Activated CD8-positive, alpha-beta T cell treated with anti-CD3 and anti-CD28 coated beads for 36 hours (primary cell): ENCODE results near the gene TEX44. TPM values are rescaled to one million over a fixed set of nuclear protein-coding genes. Genes with fewer than 3 reads are reported as not detected.

Experiments
- ATAC-seq: fragments of 200-7000 bp; cut with Tn5 transposase; one replicate; pipeline ENCODE4 v1.10.0; 2021; ENCODE audit warnings: mild to moderate bottlenecking, moderate library complexity
- CTCF ChIA-PET: fragments of 350-600 bp; sonication (Branson Sonifier 250); formaldehyde crosslinking; loops from one replicate; lab custom pipeline; 2021; ENCODE audit warnings: antibody characterized with exemption; lab: Charles Lee
- POLR2A ChIA-PET: fragments of 350-600 bp; sonication (Branson Sonifier 250); formaldehyde crosslinking; loops from one replicate; lab custom pipeline; 2021; ENCODE audit warnings: antibody characterized with exemption; lab: Charles Lee
- DNase-seq: peaks from one replicate; pipeline ENCODE4 v3.0.0-alpha.2; 2020
- H3K27ac Mint-ChIP-seq: one replicate; pipeline ENCODE4 v1.8.0; 2021; ENCODE audit warnings: mild to moderate bottlenecking, mixed read lengths
- H3K27me3 Mint-ChIP-seq: one replicate; pipeline ENCODE4 v1.8.0; 2021; ENCODE audit warnings: mixed read lengths
- H3K36me3 Mint-ChIP-seq: one replicate; pipeline ENCODE4 v1.8.0; 2021; ENCODE audit warnings: low read depth, mixed read lengths
- H3K4me1 Mint-ChIP-seq: one replicate; pipeline ENCODE4 v1.8.0; 2021; ENCODE audit warnings: low read depth, mixed read lengths
- H3K4me3 Mint-ChIP-seq: one replicate; pipeline ENCODE4 v1.8.0; 2021; ENCODE audit warnings: mild to moderate bottlenecking, moderate library complexity, mixed read lengths
- H3K9me3 Mint-ChIP-seq: one replicate; pipeline ENCODE4 v1.8.0; 2021; ENCODE audit warnings: mixed read lengths
- CTCF ChIP-seq: fragments of 200-600 bp; IDR thresholded peaks from one replicate; pipeline ENCODE4 v1.8.0; 2022; ENCODE audit warnings: antibody characterized with exemption, mild to moderate bottlenecking
- intact Hi-C: fragments of 100-400 bp; cut with micrococcal nuclease; formaldehyde crosslinking; loops from one replicate; pipeline ENCODE4 v1.10.0; 2022
- total RNA-seq, 2 experiments: library from RNA; stranded (reverse); gene quantifications; one replicate each; pipeline ENCODE4 v1.2.3, GENCODE V29; 2021

The TEX44 gene
- total RNA-seq, 2 experiments from 2014 or later: not detected

DNA sequence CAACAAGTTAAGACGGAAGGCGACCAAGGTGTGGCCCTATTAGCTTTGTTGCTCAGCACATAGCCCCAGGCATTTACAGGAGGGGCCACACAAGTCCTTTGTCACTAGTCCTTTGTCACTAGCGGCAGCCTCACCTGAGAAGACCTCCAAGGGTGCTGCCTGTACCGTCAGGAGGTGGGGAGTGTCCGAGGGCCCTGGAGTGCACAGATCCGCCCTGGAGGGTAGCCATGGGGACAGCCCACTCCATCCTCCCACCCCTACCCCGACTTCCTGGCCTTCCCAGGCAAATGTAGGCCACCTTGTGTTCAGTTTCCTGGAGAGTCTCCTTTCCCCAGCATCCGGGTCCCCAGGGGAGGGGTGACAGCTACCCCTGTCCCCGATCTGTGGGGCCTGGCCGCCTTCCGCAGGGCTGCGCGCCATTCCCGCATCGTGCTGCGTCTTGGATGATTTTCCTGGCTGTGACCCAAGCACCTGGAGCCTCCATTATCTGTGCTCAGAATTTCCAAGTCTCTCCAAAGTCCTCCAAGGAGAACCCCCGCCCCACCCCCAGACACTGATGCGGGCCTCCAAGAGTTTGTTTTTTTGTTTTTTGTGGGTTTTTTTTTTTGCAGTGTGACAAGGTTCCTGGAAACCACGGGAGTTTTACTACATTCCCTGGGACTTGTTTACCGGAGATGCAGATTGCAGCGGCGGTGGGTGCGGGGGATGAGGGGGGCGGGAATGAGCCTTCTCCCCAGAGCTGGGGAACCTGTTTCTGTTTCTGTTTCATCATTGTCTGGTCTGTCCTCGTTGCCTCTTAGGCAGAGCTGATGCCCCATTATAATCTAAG is 28.6 kb downstream of the TEX44 start:
- no peaks in the 10 kb centered on the region for H3K9me3 Mint-ChIP-seq
- H3K36me3 Mint-ChIP-seq: no peaks in the 10 kb centered on the region
- H3K27ac Mint-ChIP-seq: peak overlapping the region; percentile 3
- ChIA-PET POLR2A (interaction anchor here (0.7 to 2.4 kb wide), 3 partner anchors 8 to 87 kb away, joined by 3 to 18 read pairs (median 3); partner anchors contain the start of gene PTMA), CTCF (interaction anchor here (0.6 to 2.4 kb wide), 4 partner anchors 8 to 94 kb away, joined by 3 to 6 read pairs (median 4); no protein-coding TSS in a partner anchor)
- no peak overlapping the region for H3K4me3 Mint-ChIP-seq
- intact Hi-C loops: no loop called here
- no peaks in the 10 kb centered on the region for H3K27me3 Mint-ChIP-seq
- peak; percentile 62 for ATAC-seq
- TF ChIP-seq CTCF: no peak
- peaks cover 25% of the 10 kb centered on the region for H3K4me1 Mint-ChIP-seq
- no peak for DNase-seq

DNA sequence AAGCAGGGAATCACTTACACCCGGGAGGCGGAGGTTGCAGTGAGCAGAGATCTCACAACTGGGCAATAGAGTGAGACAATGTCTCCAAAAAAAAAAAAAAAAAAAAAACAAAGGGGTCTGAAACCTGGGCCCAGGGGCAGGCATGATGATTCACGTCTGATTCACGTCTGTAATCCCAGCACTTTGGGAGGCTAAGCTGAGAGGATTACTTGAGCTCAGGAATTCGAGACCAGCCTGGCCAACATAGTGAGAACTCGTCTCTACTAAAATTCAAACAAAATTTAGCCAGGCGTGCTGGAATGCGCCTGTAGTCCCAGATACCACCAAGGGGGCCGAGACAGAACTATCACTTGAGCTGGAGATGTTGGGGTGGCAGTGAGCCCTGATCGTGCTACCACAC is 30.3 kb downstream of the TEX44 start:
- no peaks in the 10 kb centered on the region for H3K36me3 Mint-ChIP-seq
- ChIA-PET POLR2A (interaction anchor here (2.4 kb wide), 1 partner anchor 10 kb away, joined by 18 read pairs; no protein-coding TSS in a partner anchor), CTCF (interaction anchor here (0.8 to 2.4 kb wide), 4 partner anchors 27 to 92 kb away, joined by 3 to 6 read pairs (median 4); no protein-coding TSS in a partner anchor)
- ATAC-seq: no peak
- intact Hi-C loops: no loop called here
- DNase-seq: no peak
- no peak overlapping the region for H3K27ac Mint-ChIP-seq
- no peaks in the 10 kb centered on the region for H3K27me3 Mint-ChIP-seq
- H3K9me3 Mint-ChIP-seq: no peaks in the 10 kb centered on the region
- no peak overlapping the region for H3K4me3 Mint-ChIP-seq
- no peak for TF ChIP-seq CTCF
- peaks cover 16% of the 10 kb centered on the region for H3K4me1 Mint-ChIP-seq

- Mint-ChIP-seq H3K4me1 (peaks cover 17% of the 10 kb centered on the region), H3K27ac (no peak overlapping the region), H3K36me3 (no peaks in the 10 kb centered on the region), H3K27me3 (no peaks in the 10 kb centered on the region), H3K9me3 (no peaks in the 10 kb centered on the region), H3K4me3 (no peak overlapping the region)
- TF ChIP-seq CTCF: no peak
- ChIA-PET CTCF (interaction anchor here (1.0 to 2.2 kb wide), 4 partner anchors 11 to 88 kb away, joined by 3 to 12 read pairs (median 4); no protein-coding TSS in a partner anchor), POLR2A (interaction anchor here (0.8 kb wide), 2 partner anchors 9 to 13 kb away, joined by 3 read pairs; no protein-coding TSS in a partner anchor)
- DNase-seq (no peak), ATAC-seq (no peak)
- intact Hi-C loops: no loop called here
Observed at GRCh38 chr2:231626449-231626848, 33.8 kb downstream of the TEX44 start.

DNA sequence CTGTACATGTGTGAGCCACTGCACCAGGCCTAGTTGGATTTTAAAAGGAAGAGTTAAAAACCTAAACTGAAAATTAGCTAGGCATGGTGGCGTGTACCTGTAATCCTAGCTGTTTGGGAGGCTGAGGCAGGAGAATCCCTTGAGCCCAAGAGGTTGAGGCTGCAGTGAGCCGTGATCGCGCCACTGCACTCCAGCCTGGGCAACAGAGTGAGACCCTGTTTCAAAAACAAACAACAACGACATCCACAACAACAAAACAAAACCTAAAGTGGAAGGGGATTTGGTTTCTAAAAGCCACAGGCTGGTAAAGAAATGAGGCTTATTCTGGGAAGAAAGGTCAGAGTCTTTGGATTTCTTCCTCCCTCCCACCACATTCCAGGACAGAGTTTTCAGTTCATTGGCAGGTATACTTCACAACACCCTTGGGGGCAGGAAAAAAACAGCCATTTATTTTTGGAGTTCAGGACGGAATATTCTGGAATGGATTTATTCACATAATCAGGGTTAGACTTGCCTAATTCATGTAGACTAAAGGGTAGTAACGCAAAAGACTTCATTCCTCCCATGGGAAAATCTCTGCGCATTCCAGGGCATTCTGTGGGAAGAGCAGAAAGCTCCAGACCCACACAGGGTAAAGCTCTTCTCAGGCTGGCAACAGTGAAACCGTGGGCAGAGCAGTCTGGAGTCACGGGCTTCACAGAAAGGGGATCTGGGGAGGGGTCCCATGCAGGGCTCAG is 34.9 kb downstream of the TEX44 start:
- no peaks in the 10 kb centered on the region for H3K9me3 Mint-ChIP-seq
- no peaks in the 10 kb centered on the region for H3K27me3 Mint-ChIP-seq
- H3K27ac Mint-ChIP-seq: peak overlapping the region; percentile 53
- POLR2A ChIA-PET: interaction anchor here (0.6 to 1.2 kb wide), 3 partner anchors 13 to 150 kb away, joined by 3 to 4 read pairs (median 3); no protein-coding TSS in a partner anchor
- no peaks in the 10 kb centered on the region for H3K36me3 Mint-ChIP-seq
- ATAC-seq (no peak), DNase-seq (no peak)
- TF ChIP-seq CTCF: no peak
- peaks cover 10% of the 10 kb centered on the region for H3K4me1 Mint-ChIP-seq
- CTCF ChIA-PET: interaction anchor here (0.7 to 2.2 kb wide), 8 partner anchors 9 to 110 kb away, joined by 3 to 12 read pairs (median 4); no protein-coding TSS in a partner anchor
- intact Hi-C loops: no loop called here
- no peak overlapping the region for H3K4me3 Mint-ChIP-seq
